GM12878 (cell line): ENCODE data around the gene B4GALT1. TPM values are rescaled to one million over a fixed set of nuclear protein-coding genes. Genes with fewer than 3 reads are reported as not detected.

Experiments used
- ATAC-seq: fragments of 200-7000 bp; cut with Tn5 transposase; 3 replicates; pipeline ENCODE4 v1.9.1; 2020; ENCODE audit warnings: mild to moderate bottlenecking, moderate library complexity
- BruUV-seq: library from RNA; stranded (reverse); fragments of 400-500 nt; replicated peaks from 2 replicates; lab custom pipeline; 2021; lab: Mats Ljungman, UMichigan
- CTCF ChIA-PET: fragments of 300-600 bp; sonication (Branson Sonifier 250); formaldehyde crosslinking; extraction: SDS; loops from one replicate; lab custom pipeline; 2021; ENCODE audit warnings: inconsistent platforms; lab: Yijun Ruan, JAX
- POLR2A ChIA-PET: fragments of 350-600 bp; formaldehyde crosslinking; extraction: SDS; loops from one replicate; lab custom pipeline; 2021; ENCODE audit warnings: inconsistent platforms; lab: Charles Lee
- RAD21 ChIA-PET: fragments of 300-600 bp; sonication (Branson Sonifier 250); formaldehyde crosslinking; loops from one replicate; lab custom pipeline; 2023; ENCODE audit warnings: antibody characterized with exemption; ENCODE audit not compliant: unreplicated experiment; lab: Charles Lee
- SMC1A ChIA-PET: fragments of 300-600 bp; sonication (Branson Sonifier 250); formaldehyde crosslinking; loops from one replicate; lab custom pipeline; 2023; ENCODE audit not compliant: unreplicated experiment, uncharacterized antibody; lab: Charles Lee
- DNase-seq: peaks from one replicate; pipeline ENCODE4 v3.0.0-alpha.2; 2011; ENCODE audit warnings: low read depth, low spot score
- FAIRE-seq: peaks from 3 replicates; lab custom pipeline; 2011; peaks lifted over from hg19 to GRCh38; lab: Jason Lieb, UNC
- H2AFZ ChIP-seq: 2 replicates; pipeline ENCODE4 v1.6.0; 2011; ENCODE audit warnings: low read depth, low read length, control low read depth; ENCODE audit not compliant: control insufficient read depth
- H3K27ac ChIP-seq: 2 replicates; pipeline ENCODE4 v1.5.1; 2011; ENCODE audit warnings: control low read depth; ENCODE audit not compliant: control insufficient read depth, insufficient read depth
- H3K27me3 ChIP-seq, 2 experiments: replicated peaks in 1 of 2; 2 replicates each; pipeline versions ENCODE4 v1.6.0 to v1.6.1; 2011; ENCODE audit warnings: low read length in 1 of 2; ENCODE audit not compliant: control insufficient read depth in 2 of 2, insufficient read depth in 2 of 2
- H3K36me3 ChIP-seq, 2 experiments: 2 replicates each; pipeline ENCODE4 v1.5.1; 2011; ENCODE audit warnings: low read length in 1 of 2; ENCODE audit not compliant: control insufficient read depth in 2 of 2, insufficient read depth in 2 of 2
- H3K4me1 ChIP-seq: 2 replicates; pipeline ENCODE4 v1.6.1; 2011; ENCODE audit warnings: mild to moderate bottlenecking, low read length, moderate library complexity, mixed read lengths; ENCODE audit not compliant: control insufficient read depth, insufficient read depth
- H3K4me2 ChIP-seq: 2 replicates; pipeline ENCODE4 v1.6.0; 2011; ENCODE audit warnings: control low read depth; ENCODE audit not compliant: control insufficient read depth, insufficient read depth
- H3K4me3 ChIP-seq: fragments of 200-600 bp; sonication (generic); 2 replicates; pipeline ENCODE4 v1.5.1; 2016
- H3K79me2 ChIP-seq: 2 replicates; pipeline ENCODE4 v1.6.0; 2011; ENCODE audit warnings: low read length; ENCODE audit not compliant: control insufficient read depth, insufficient read depth
- H3K9ac ChIP-seq: 2 replicates; pipeline ENCODE4 v1.8.0; 2011; ENCODE audit warnings: low read length, control low read depth, mixed read lengths; ENCODE audit not compliant: control insufficient read depth, insufficient read depth
- H3K9me3 ChIP-seq: replicated peaks from 3 replicates; pipeline ENCODE4 v1.5.1; 2011; ENCODE audit warnings: mild to moderate bottlenecking, low read length; ENCODE audit not compliant: control insufficient read depth, insufficient read depth
- H4K20me1 ChIP-seq: 2 replicates; pipeline ENCODE4 v1.6.0; 2011; ENCODE audit not compliant: control insufficient read depth, insufficient read depth
- BCL11A ChIP-seq: IDR thresholded peaks from 2 replicates; pipeline ENCODE4 v1.6.1; 2011; ENCODE audit warnings: low read depth, low read length
- CEBPB ChIP-seq, 2 experiments: fragments of 150-350 bp in 1 of 2; IDR thresholded peaks; 2 replicates each; pipeline ENCODE4 v1.6.1; 2012 to 2014; ENCODE audit warnings: low read depth in 2 of 2, low read length in 2 of 2, borderline replicate concordance in 1 of 2, inconsistent platforms in 1 of 2
- FOS ChIP-seq: IDR thresholded peaks from 3 replicates; pipeline ENCODE4 v1.6.1; 2011; ENCODE audit warnings: borderline replicate concordance; ENCODE audit not compliant: insufficient read length; ENCODE audit errors: extremely low read depth
- IRF4 ChIP-seq: IDR thresholded peaks from 2 replicates; pipeline ENCODE4 v1.6.1; 2011; ENCODE audit warnings: low read depth, low read length
- JUNB ChIP-seq: IDR thresholded peaks from 2 replicates; pipeline ENCODE4 v1.6.1; 2016; ENCODE audit warnings: antibody characterized with exemption, mild to moderate bottlenecking
- MEF2B ChIP-seq: fragments of 450-650 bp; IDR thresholded peaks from 2 replicates; pipeline ENCODE4 v1.6.1; 2018; ENCODE audit warnings: mild to moderate bottlenecking, moderate library complexity; ENCODE audit not compliant: partially characterized antibody, poor library complexity, severe bottlenecking
- NR2C1 ChIP-seq: fragments of 450-650 bp; IDR thresholded peaks from 2 replicates; pipeline ENCODE4 v1.6.1; 2017; ENCODE audit warnings: antibody characterized with exemption, mild to moderate bottlenecking, moderate library complexity
- PAX8 ChIP-seq: fragments of 450-650 bp; IDR thresholded peaks from 2 replicates; pipeline ENCODE4 v1.6.1; 2017; ENCODE audit warnings: mild to moderate bottlenecking, moderate library complexity
- PML ChIP-seq: IDR thresholded peaks from 2 replicates; pipeline ENCODE4 v1.6.1; 2012; ENCODE audit warnings: low read length, inconsistent platforms
- POLR2A ChIP-seq: IDR thresholded peaks from 2 replicates; pipeline ENCODE4 v1.6.1; 2011; ENCODE audit warnings: low read depth, mild to moderate bottlenecking, low read length
- POLR2AphosphoS5 ChIP-seq: IDR thresholded peaks from 2 replicates; pipeline ENCODE4 v1.6.1; 2011; ENCODE audit warnings: mild to moderate bottlenecking, low read length, inconsistent platforms
- RCOR1 ChIP-seq: conservative IDR thresholded peaks from 2 replicates; pipeline ENCODE4 v1.6.1; 2012; ENCODE audit warnings: low read depth, low read length, improper control_type of control experiment
- SP1 ChIP-seq: IDR thresholded peaks from one replicate; pipeline ENCODE4 v1.6.1; 2011; ENCODE audit warnings: low read depth, low read length
- WRNIP1 ChIP-seq: IDR thresholded peaks from 2 replicates; pipeline ENCODE4 v1.6.1; 2011; ENCODE audit warnings: low read depth, low read length, improper control_type of control experiment, borderline replicate concordance
- WGBS: methylation state at CpG from one replicate; pipeline ENCODE4 v1.1.6; 2016; ENCODE audit warnings: low lambda C conversion rate; ENCODE audit not compliant: insufficient replicate concordance, insufficient coverage; ENCODE audit errors: missing lambda C conversion rate; 5-methylcytosine and 5-hydroxymethylcytosine counted together
- in situ Hi-C: fragments of 300-500 bp; cut with MboI; formaldehyde crosslinking; loops from 9 replicates; pipeline ENCODE4 v1.14.3; 2018; ENCODE audit warnings: mixed read lengths
- intact Hi-C: fragments of 100-400 bp; cut with micrococcal nuclease; formaldehyde crosslinking; loops from one replicate; pipeline ENCODE4 v1.14.2; 2022; ENCODE audit not compliant: unreplicated experiment
- polyA plus RNA-seq, 11 experiments: library from polyadenylated mRNA; depleted of rRNA in 4 of 11; unstranded in 6 of 11; stranded (reverse) in 5 of 11; fragments of >200 nt; fragmentation: Nextera tagmentation in 4 of 11; fragmentation: Illumina TruSeq in 1 of 11; extraction: Ambion mirVana in 4 of 11; extraction: Trizol in 1 of 11; gene quantifications; 1 replicate in 1 of 11; 2 replicates in 10 of 11; pipeline versions ENCODE4 v1.2.1 to v1.2.3, GENCODE V29; 2011 to 2016; ENCODE audit warnings: inconsistent platforms in 2 of 11, missing spikeins in 2 of 11, low read depth in 1 of 11
- total RNA-seq, 4 experiments: library from RNA; depleted of rRNA in 3 of 4; stranded (reverse); fragments of >200 nt in 3 of 4; fragmentation: Illumina TruSeq in 1 of 4; extraction: Trizol in 1 of 4; gene quantifications; 2 replicates each; pipeline versions ENCODE4 v1.2.1 to v1.2.3, GENCODE V29; 2013 to 2021
- TF ChIP-seq, protein P1 (sequence below): fragments of 450-650 bp; IDR thresholded peaks from 2 replicates; pipeline ENCODE4 v1.6.1; 2014; ENCODE audit warnings: mild to moderate bottlenecking
- TF ChIP-seq, protein P2 (sequence below): fragments of 450-650 bp; IDR thresholded peaks from 2 replicates; pipeline ENCODE4 v1.6.1; 2017; ENCODE audit warnings: mild to moderate bottlenecking, moderate library complexity

The B4GALT1 gene
- total and polyA plus RNA-seq, 10 of the 15 experiments (the other 5 are each of a cell fraction or from before 2014, with no cell fraction given): 12.7 to 79.0 (median 41.0) TPM

DNA sequence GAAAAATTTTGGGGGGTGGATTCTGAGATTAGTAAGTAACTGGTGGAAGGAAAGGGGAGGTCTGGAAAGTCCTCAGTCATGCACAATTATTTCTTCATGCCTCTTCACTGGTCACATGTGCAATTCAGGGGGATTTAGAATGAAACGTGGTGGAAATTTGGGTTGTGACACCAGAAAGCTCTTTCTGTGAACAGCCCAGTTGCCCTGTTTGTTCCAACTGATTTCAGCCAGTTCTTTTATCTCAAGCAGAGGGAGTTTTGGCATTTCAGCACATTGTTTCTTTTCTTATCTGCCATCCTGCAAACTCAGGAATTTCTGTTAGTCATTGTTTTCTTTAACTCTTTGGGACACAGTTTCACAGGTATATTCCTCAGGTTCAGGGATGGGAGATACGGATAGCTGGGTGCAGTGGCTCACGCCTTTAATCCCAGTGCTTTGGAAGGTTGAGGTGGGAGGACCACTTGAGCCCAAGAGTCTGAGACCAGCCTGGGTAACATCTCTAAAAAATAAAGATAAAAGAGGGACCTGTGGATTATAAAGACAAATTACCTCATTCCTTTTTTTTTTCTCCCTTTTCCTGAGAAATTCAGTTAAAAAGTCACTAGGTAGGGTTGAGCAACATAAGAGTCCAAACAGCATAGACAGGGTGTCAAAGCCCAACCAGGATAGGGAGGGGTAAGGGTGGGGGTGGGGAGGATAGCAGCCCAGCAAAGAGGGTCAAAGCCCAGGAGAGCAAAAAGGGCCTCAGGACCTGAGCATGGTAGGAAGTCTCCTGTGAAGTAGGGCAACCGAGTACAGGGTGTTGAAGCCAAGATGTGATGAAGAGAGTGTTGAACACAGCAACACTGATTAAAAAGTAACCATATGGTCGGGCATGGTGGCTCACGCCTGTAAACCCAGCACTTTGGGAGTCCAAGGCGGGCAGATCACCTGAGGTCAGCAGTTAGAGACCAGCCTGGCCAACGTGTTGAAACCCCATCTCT, 5.4 kb upstream of the B4GALT1 start:
- WGBS: 74% methylated on average over 8 of the region's 8 CpGs
- BruUV-seq: no TSS peak
- H3K4me3 ChIP-seq: no peak overlapping the region
- ChIA-PET RAD21 (interaction anchor here (2.9 kb wide), 1 partner anchor 54 kb away, joined by 17 read pairs; no protein-coding TSS in a partner anchor), CTCF (interaction anchor here (0.9 to 3.5 kb wide), 8 partner anchors 12 to 92 kb away, joined by 3 to 28 read pairs (median 4); no protein-coding TSS in a partner anchor), POLR2A (no interaction called here), SMC1A (interaction anchor here (0.7 to 3.5 kb wide), 6 partner anchors 10 to 92 kb away, joined by 3 to 23 read pairs (median 4); no protein-coding TSS in a partner anchor)
- DNase-seq (no peak), FAIRE-seq (no peak), ATAC-seq (no peak)
- H3K79me2 ChIP-seq: peaks cover 7% of the 10 kb centered on the region
- peak overlapping the region; percentile 42 for H2AFZ ChIP-seq
- H3K4me1 ChIP-seq: peaks cover 10% of the 10 kb centered on the region
- H3K9ac ChIP-seq: no peak overlapping the region
- intact Hi-C loops: no loop called here
- H3K36me3 ChIP-seq: no peaks in the 10 kb centered on the region
- no peak overlapping the region for H3K4me2 ChIP-seq
- H3K27me3 ChIP-seq: no peaks in the 10 kb centered on the region
- no peaks in the 10 kb centered on the region for H4K20me1 ChIP-seq
- in situ Hi-C loops: no loop called here
- no peak overlapping the region for H3K27ac ChIP-seq
- H3K9me3 ChIP-seq: no peaks in the 10 kb centered on the region
- TF ChIP-seq POLR2A (no peak), PML (no peak), BCL11A (no peak), NR2C1 (no peak), RCOR1 (no peak), POLR2AphosphoS5 (no peak), SP1 (no peak), IRF4 (no peak), CEBPB (IDR thresholded peaks at IDR 0.05; ENCODE audit: borderline replicate concordance in 1 of 2, low read depth in 2 of 2, low read length in 2 of 2) (no peak), FOS (no peak), MEF2B (no peak), JUNB (no peak), PAX8 (no peak), WRNIP1 (no peak)
- TF ChIP-seq, protein P1, sequence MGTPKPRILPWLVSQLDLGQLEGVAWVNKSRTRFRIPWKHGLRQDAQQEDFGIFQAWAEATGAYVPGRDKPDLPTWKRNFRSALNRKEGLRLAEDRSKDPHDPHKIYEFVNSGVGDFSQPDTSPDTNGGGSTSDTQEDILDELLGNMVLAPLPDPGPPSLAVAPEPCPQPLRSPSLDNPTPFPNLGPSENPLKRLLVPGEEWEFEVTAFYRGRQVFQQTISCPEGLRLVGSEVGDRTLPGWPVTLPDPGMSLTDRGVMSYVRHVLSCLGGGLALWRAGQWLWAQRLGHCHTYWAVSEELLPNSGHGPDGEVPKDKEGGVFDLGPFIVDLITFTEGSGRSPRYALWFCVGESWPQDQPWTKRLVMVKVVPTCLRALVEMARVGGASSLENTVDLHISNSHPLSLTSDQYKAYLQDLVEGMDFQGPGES: no peak
- TF ChIP-seq, protein P2, sequence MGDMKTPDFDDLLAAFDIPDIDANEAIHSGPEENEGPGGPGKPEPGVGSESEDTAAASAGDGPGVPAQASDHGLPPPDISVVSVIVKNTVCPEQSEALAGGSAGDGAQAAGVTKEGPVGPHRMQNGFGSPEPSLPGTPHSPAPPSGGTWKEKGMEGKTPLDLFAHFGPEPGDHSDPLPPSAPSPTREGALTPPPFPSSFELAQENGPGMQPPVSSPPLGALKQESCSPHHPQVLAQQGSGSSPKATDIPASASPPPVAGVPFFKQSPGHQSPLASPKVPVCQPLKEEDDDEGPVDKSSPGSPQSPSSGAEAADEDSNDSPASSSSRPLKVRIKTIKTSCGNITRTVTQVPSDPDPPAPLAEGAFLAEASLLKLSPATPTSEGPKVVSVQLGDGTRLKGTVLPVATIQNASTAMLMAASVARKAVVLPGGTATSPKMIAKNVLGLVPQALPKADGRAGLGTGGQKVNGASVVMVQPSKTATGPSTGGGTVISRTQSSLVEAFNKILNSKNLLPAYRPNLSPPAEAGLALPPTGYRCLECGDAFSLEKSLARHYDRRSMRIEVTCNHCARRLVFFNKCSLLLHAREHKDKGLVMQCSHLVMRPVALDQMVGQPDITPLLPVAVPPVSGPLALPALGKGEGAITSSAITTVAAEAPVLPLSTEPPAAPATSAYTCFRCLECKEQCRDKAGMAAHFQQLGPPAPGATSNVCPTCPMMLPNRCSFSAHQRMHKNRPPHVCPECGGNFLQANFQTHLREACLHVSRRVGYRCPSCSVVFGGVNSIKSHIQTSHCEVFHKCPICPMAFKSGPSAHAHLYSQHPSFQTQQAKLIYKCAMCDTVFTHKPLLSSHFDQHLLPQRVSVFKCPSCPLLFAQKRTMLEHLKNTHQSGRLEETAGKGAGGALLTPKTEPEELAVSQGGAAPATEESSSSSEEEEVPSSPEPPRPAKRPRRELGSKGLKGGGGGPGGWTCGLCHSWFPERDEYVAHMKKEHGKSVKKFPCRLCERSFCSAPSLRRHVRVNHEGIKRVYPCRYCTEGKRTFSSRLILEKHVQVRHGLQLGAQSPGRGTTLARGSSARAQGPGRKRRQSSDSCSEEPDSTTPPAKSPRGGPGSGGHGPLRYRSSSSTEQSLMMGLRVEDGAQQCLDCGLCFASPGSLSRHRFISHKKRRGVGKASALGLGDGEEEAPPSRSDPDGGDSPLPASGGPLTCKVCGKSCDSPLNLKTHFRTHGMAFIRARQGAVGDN: no peak
